ENCODE results near the gene PCA3. TPM values are rescaled to one million over a fixed set of nuclear protein-coding genes. Genes with fewer than 3 reads are reported as not detected.

PCA3 gene
- total RNA-seq, 1 experiment from 2014 or later = not detected

GRCh38 chr9:76818271-76818670 is 54.0 kb downstream of the PCA3 start:
- DNase-seq (ENCODE audit: low read depth, low spot score) (peak; percentile 91), ATAC-seq (peak; percentile 100)
- H3K36me3 ChIP-seq (ENCODE audit: control insufficient read depth in 1 of 2, insufficient read depth in 2 of 2, low read length in 2 of 2) = no peaks in the 10 kb centered on the region
- BruUV-seq (replicated peaks) = no TSS peak
- no peaks in the 10 kb centered on the region for H3K79me2 ChIP-seq (ENCODE audit: insufficient read depth, low read length)
- peak overlapping the region; percentile 75 for H2AFZ ChIP-seq (ENCODE audit: low read depth, low read length, poor library complexity, severe bottlenecking)
- no peaks in the 10 kb centered on the region for H4K20me1 ChIP-seq (ENCODE audit: insufficient read depth)
- H3K4me2 ChIP-seq (ENCODE audit: low read length) = peak overlapping the region; percentile 46
- 0 out of 4 replicates have a peak overlapping the region, but pooled peaks of 1 of the 2 experiments have one; percentile 1 for H3K4me3 ChIP-seq (replicated peaks in 1 of 2; ENCODE audit: low read depth in 1 of 2, low read length in 2 of 2)
- intact Hi-C loops (cut with micrococcal nuclease) = no loop called here
- peaks cover 9 to 18% of the 10 kb centered on the region in 2 experiments; a peak in 3 of 4 replicates for H3K4me1 ChIP-seq (ENCODE audit: control insufficient read depth in 1 of 2, insufficient read depth in 2 of 2, low read length in 2 of 2)
- ChIA-PET CTCF (interaction anchor here (1.0 kb wide), 1 partner anchor 178 kb away, joined by 4 read pairs; no protein-coding TSS in a partner anchor), RAD21 (ENCODE audit: low non-redundant PET in 1 of 2, low total read pairs in 2 of 2, uncharacterized antibody in 2 of 2, unreplicated experiment in 2 of 2) (no interaction called here), POLR2A (no interaction called here)
- 0 out of 2 replicates have a peak overlapping the region, but pooled peaks have one; percentile 4 for H3K9ac ChIP-seq (ENCODE audit: low read length)
- peak overlapping the region; percentile 55; the same call in 1 of the 2 replicates for H3K27ac ChIP-seq (ENCODE audit: low read depth, low read length)
- no peaks in the 10 kb centered on the region for H3K27me3 ChIP-seq (ENCODE audit: insufficient read depth, low read length)
- no peaks in the 10 kb centered on the region for H3K9me3 ChIP-seq (ENCODE audit: control insufficient read depth in 1 of 2, insufficient read depth in 1 of 2, low read depth in 1 of 2, low read length in 2 of 2)
- no peaks in the 10 kb centered on the region for H3K9me2 ChIP-seq (ENCODE audit: insufficient read depth)
- no peak for TF ChIP-seq EZH2phosphoT487 (IDR thresholded peaks at IDR 0.05; ENCODE audit: borderline replicate concordance)
- no peak for TF ChIP-seq ZBTB33 (IDR thresholded peaks at IDR 0.05; ENCODE audit: extremely low read depth, insufficient replicate concordance, low read length)
- TF ChIP-seq REST (IDR thresholded peaks at IDR 0.05; ENCODE audit: low read depth) = no peak
- TF ChIP-seq FOSL1 (IDR thresholded peaks at IDR 0.05; ENCODE audit: low read depth) = peak; percentile 99
- TF ChIP-seq ATF3 (IDR thresholded peaks at IDR 0.05) = 0 out of 2 replicates have a peak, but pooled peaks have one; percentile 16
- peak; percentile 57 for TF ChIP-seq YY1 (IDR thresholded peaks at IDR 0.05; ENCODE audit: extremely low read depth, insufficient replicate concordance, low read depth, low read length)
- TF ChIP-seq CEBPB (IDR thresholded peaks at IDR 0.05; ENCODE audit: low read depth) = no peak
- TF ChIP-seq ZNF274 (IDR thresholded peaks at IDR 0.05; ENCODE audit: low read depth, low read length) = no peak
- TF ChIP-seq JUND (IDR thresholded peaks at IDR 0.05) = peak; percentile 99
- no peak for TF ChIP-seq CTCF (IDR thresholded peaks at IDR 0.05 in 2 of 3, conservative IDR thresholded peaks at IDR 0.05 in 1 of 3; ENCODE audit: borderline replicate concordance in 1 of 3, insufficient read depth in 1 of 3, low read depth in 2 of 3, low read length in 2 of 3)
- no peak for TF ChIP-seq ZFX (IDR thresholded peaks at IDR 0.05)
- TF ChIP-seq POLR2A (IDR thresholded peaks at IDR 0.05; ENCODE audit: borderline replicate concordance, extremely low read depth, insufficient read depth, insufficient read length) = no peak
- peak; percentile 47; the same call in 1 of the 2 replicates for TF ChIP-seq EGR1 (IDR thresholded peaks at IDR 0.05; ENCODE audit: low read depth)
- TF ChIP-seq SP1 (IDR thresholded peaks at IDR 0.05; ENCODE audit: low read depth) = peak; percentile 93
- no peak for TF ChIP-seq ELF1 (IDR thresholded peaks at IDR 0.05; ENCODE audit: borderline replicate concordance, low read depth)
- TF ChIP-seq TCF7L2 (IDR thresholded peaks at IDR 0.05; ENCODE audit: borderline replicate concordance, extremely low read depth, insufficient read depth, insufficient read length) = peak; percentile 71
- TF ChIP-seq CBX3 (IDR thresholded peaks at IDR 0.05; ENCODE audit: low read depth) = peak; percentile 89
- TF ChIP-seq EZH2 (IDR thresholded peaks at IDR 0.05) = no peak
- TF ChIP-seq RAD21 (IDR thresholded peaks at IDR 0.05; ENCODE audit: low read depth) = no peak
- peak; percentile 59 for TF ChIP-seq MAX (IDR thresholded peaks at IDR 0.05)
- TF ChIP-seq POLR2AphosphoS5 (IDR thresholded peaks at IDR 0.05; ENCODE audit: low read depth, low read length) = peak; percentile 56; the same call in 1 of the 2 replicates
